Measurements from ENCODE around the gene LCN9. TPM values are rescaled to one million over a fixed set of nuclear protein-coding genes. Genes with fewer than 3 reads are reported as not detected.

Gene LCN9
- total and polyA plus RNA-seq, 2 of the 4 experiments (the other 2 are of a cell fraction): not detected

- Histone ChIP-seq H3K27ac (ENCODE audit: insufficient read depth, low read length) (no peak overlapping the region), H3K4ac (ENCODE audit: low read depth, low read length) (no peak overlapping the region), H3K9ac (ENCODE audit: low read depth, low read length) (no peak overlapping the region), H3K18ac (ENCODE audit: low read depth, low read length) (no peak overlapping the region), H3K14ac (replicated peaks; ENCODE audit: low read depth, low read length) (no peak overlapping the region), H3K56ac (ENCODE audit: extremely low read depth, insufficient read depth, low read length) (no peak overlapping the region), H3K4me2 (ENCODE audit: low read depth, low read length) (no peak overlapping the region), H3K4me1 (ENCODE audit: control insufficient read depth, insufficient read depth, low read length) (no peaks in the 10 kb centered on the region), H2AK9ac (replicated peaks; ENCODE audit: low read depth, low read length, poor library complexity) (no peak overlapping the region), H2BK15ac (ENCODE audit: low read depth, low read length) (no peak overlapping the region), H2AFZ (replicated peaks; ENCODE audit: low read length, poor library complexity) (no peak overlapping the region), H2AK5ac (ENCODE audit: low read depth, low read length) (no peak overlapping the region), H2BK120ac (ENCODE audit: low read depth, low read length) (no peak overlapping the region), H3K9me3 (ENCODE audit: control insufficient read depth, insufficient read depth, low read length) (no peaks in the 10 kb centered on the region), H3K27me3 (ENCODE audit: control insufficient read depth, insufficient read depth, low read length) (peaks cover 2% of the 10 kb centered on the region; the same call in 1 of the 2 replicates), H3K4me3 (ENCODE audit: insufficient read depth, low read depth, low read length) (no peak overlapping the region), H3K23ac (ENCODE audit: low read depth, low read length) (no peak overlapping the region), H4K20me1 (ENCODE audit: insufficient read depth, low read length) (no peaks in the 10 kb centered on the region), H3K36me3 (ENCODE audit: control insufficient read depth, insufficient read depth, low read length) (no peaks in the 10 kb centered on the region), H4K91ac (ENCODE audit: insufficient read depth, low read depth, low read length) (no peak overlapping the region), H2BK5ac (ENCODE audit: low read depth, low read length, poor library complexity, severe bottlenecking) (no peak overlapping the region), H3K79me1 (ENCODE audit: low read depth in 1 of 2, low read length in 2 of 2) (no peaks in the 10 kb centered on the region), H4K8ac (ENCODE audit: low read depth in 2 of 2, low read length in 2 of 2) (no peak overlapping the region), H4K5ac (ENCODE audit: low read depth, low read length) (no peak overlapping the region), H2BK20ac (ENCODE audit: low read depth, low read length) (no peak overlapping the region), H3K9me1 (ENCODE audit: insufficient read depth, low read length) (no peaks in the 10 kb centered on the region)
- no peak for DNase-seq
- ChIA-PET POLR2A (ENCODE audit: unreplicated experiment) (no interaction called here), CTCF (interaction anchor here (0.7 kb wide), 1 partner anchor 153 kb away, joined by 4 read pairs; no protein-coding TSS in a partner anchor)
- dilution Hi-C loops (cut with HindIII; ENCODE audit: low sequenced_read_pairs, unreplicated experiment) (no loop called here), intact Hi-C loops (cut with micrococcal nuclease) (no loop called here), in situ Hi-C loops (cut with MboI; ENCODE audit: low sequenced_read_pairs) (no loop called here)
- no peak for TF ChIP-seq CTCF (conservative IDR thresholded peaks at IDR 0.05; ENCODE audit: low read depth, low read length)
- no peak for TF ChIP-seq RAD21 (IDR thresholded peaks at IDR 0.05; ENCODE audit: low read length)
- TF ChIP-seq FOS (IDR thresholded peaks at IDR 0.05; ENCODE audit: low read depth, low read length): no peak
- TF ChIP-seq RFX5 (IDR thresholded peaks at IDR 0.05; ENCODE audit: low read depth, low read length): no peak
- no peak for TF ChIP-seq ELK1 (IDR thresholded peaks at IDR 0.05; ENCODE audit: borderline replicate concordance, low read depth, low read length)
- TF ChIP-seq USF2 (IDR thresholded peaks at IDR 0.05; ENCODE audit: low read depth, low read length): no peak
- TF ChIP-seq CHD1 (IDR thresholded peaks at IDR 0.05; ENCODE audit: low read depth, low read length): no peak
- no peak for TF ChIP-seq SMC3 (IDR thresholded peaks at IDR 0.05; ENCODE audit: low read depth, low read length)
- TF ChIP-seq NFE2L2 (IDR thresholded peaks at IDR 0.05; ENCODE audit: low read depth, low read length): no peak
- no peak for TF ChIP-seq MAFK (IDR thresholded peaks at IDR 0.05; ENCODE audit: low read depth, low read length)
- no peak for TF ChIP-seq RCOR1 (IDR thresholded peaks at IDR 0.05; ENCODE audit: insufficient replicate concordance, low read length)
- TF ChIP-seq MXI1 (IDR thresholded peaks at IDR 0.05; ENCODE audit: borderline replicate concordance, low read depth, low read length): no peak
- no peak for TF ChIP-seq MAZ (IDR thresholded peaks at IDR 0.05; ENCODE audit: borderline replicate concordance, low read depth, low read length)
- TF ChIP-seq BHLHE40 (IDR thresholded peaks at IDR 0.05; ENCODE audit: low read depth, low read length): no peak
- no peak for TF ChIP-seq CEBPB (IDR thresholded peaks at IDR 0.05; ENCODE audit: low read depth, low read length)
- TF ChIP-seq POLR2A (IDR thresholded peaks at IDR 0.05; ENCODE audit: low read depth, low read length): no peak
- no CpG with 5 or more reads among the region's 10 CpGs for WGBS, 2 experiments (ENCODE audit: extremely low coverage in 2 of 2, insufficient read length in 1 of 2)
- BruUV-seq (replicated peaks): no TSS peak
- no peak for ATAC-seq (ENCODE audit: low read depth)
Observed at GRCh38 chr9:135632841-135633240, 30.3 kb upstream of the LCN9 start.
